GM21737 (cell line): ENCODE measurements around the gene FAM53B.

ENCODE experiments used
- ATAC-seq: cut with Tn5 transposase; IDR thresholded peaks from one replicate; pipeline ENCODE4 v1.9.1; 2021; ENCODE audit warnings: mild to moderate bottlenecking, moderate library complexity; ENCODE audit not compliant: unreplicated experiment

FAM53B gene

GRCh38 chr10:124712704-124713407 lies 31.3 kb downstream of the FAM53B start:
- ATAC-seq: no peak

- ATAC-seq: no peak
These were observed 33.0 kb downstream of the FAM53B start for GRCh38 chr10:124711145-124711544.

GRCh38 chr10:124710266-124710881 lies 33.8 kb downstream of the FAM53B start:
- ATAC-seq: no peak

- no peak for ATAC-seq
These were observed 34.3 kb downstream of the FAM53B start for GRCh38 chr10:124709861-124710260.

GRCh38 chr10:124708922-124709520 lies 35.2 kb downstream of the FAM53B start:
- no peak for ATAC-seq

- no peak for ATAC-seq
These were observed 35.9 kb downstream of the FAM53B start for GRCh38 chr10:124708246-124708779.

GRCh38 chr10:124707551-124707950 lies 36.6 kb downstream of the FAM53B start:
- ATAC-seq: no peak

GRCh38 chr10:124707144-124707467 lies 37.1 kb downstream of the FAM53B start:
- ATAC-seq: no peak

GRCh38 chr10:124706462-124707143 lies 37.6 kb downstream of the FAM53B start:
- no peak for ATAC-seq

- ATAC-seq: no peak
These were observed 38.2 kb downstream of the FAM53B start for GRCh38 chr10:124705817-124706461.

GRCh38 chr10:124705381-124705740 lies 38.8 kb downstream of the FAM53B start:
- ATAC-seq: no peak

GRCh38 chr10:124704428-124705380 lies 39.5 kb downstream of the FAM53B start:
- ATAC-seq: no peak

- ATAC-seq: no peak
These were observed 40.3 kb downstream of the FAM53B start for GRCh38 chr10:124703778-124704427.

GRCh38 chr10:124703372-124703771 lies 40.8 kb downstream of the FAM53B start:
- no peak for ATAC-seq

- ATAC-seq: no peak
These were observed 42.1 kb downstream of the FAM53B start for GRCh38 chr10:124701881-124702656.

GRCh38 chr10:124701435-124701834 lies 42.7 kb downstream of the FAM53B start:
- ATAC-seq: no peak

GRCh38 chr10:124701038-124701365 lies 43.2 kb downstream of the FAM53B start:
- ATAC-seq: no peak

GRCh38 chr10:124700293-124701037 lies 43.7 kb downstream of the FAM53B start:
- ATAC-seq: no peak
